ENCODE measurements around the gene PLAAT1.

The PLAAT1 gene

GRCh38 chr3:193253986-193254660 is 13.1 kb downstream of the PLAAT1 start:
- DNase-seq = no peak

DNA sequence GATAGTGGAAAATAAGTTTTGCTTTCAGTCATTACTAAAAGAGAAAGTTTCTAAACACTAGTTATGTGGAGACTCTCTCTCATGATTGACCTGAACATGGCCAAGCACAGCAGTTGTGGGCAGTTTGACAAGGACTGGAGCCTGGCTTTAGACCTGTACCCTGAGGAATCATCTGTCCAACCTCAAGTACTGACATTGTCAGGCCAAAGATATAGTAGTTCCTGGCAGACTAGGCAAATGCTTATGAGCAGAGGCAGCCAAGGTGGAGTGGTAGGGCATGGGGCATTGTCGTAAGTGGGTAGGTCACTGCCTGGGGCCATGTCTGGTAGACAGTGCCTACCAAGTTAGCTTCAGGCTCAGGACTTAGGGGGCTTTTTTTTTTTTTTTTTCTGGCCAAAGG is 20.9 kb downstream of the PLAAT1 start:
- DNase-seq = no peak

DNA sequence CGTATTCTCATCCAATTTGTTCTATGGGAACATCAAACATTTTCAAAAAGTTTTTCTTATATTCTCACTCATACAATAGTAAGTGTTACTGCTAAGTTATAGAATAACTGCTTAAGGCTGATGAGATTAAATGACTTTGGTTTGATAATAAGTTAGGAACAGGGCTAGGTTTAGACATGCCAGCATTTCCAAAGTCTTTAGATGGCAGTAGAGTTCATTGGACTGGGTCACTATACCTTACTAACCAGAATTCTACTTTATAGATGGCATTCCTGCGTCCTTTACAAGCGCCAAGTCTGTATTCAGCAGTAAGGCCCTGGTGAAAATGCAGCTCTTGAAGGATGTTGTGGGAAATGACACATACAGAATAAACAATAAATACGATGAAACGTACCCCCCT is 21.7 kb downstream of the PLAAT1 start:
- DNase-seq = no peak

GRCh38 chr3:193269343-193270028 is 28.5 kb downstream of the PLAAT1 start:
- DNase-seq = no peak

DNA sequence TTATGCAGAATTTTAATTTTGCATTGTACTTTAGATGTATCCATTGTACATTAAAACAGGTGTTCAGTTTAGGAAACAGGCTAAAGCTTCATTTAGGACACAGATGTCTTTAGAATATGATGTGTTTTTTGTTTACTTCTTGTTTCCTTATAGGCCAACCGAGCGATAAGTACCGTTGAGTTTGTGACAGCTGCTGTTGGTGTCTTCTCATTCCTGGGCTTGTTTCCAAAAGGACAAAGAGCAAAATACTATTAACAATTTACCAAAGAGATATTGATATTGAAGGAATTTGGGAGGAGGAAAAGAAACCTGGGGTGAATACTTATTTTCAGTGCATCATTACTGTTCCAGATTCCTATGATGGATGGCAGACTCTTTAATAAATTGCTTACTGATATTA is 29.4 kb downstream of the PLAAT1 start:
- no peak for DNase-seq

GRCh38 chr3:193271101-193271840 is 30.2 kb downstream of the PLAAT1 start:
- DNase-seq = no peak

- no peak for DNase-seq
These were observed 51.4 kb downstream of the PLAAT1 start for GRCh38 chr3:193292386-193292785.

DNA sequence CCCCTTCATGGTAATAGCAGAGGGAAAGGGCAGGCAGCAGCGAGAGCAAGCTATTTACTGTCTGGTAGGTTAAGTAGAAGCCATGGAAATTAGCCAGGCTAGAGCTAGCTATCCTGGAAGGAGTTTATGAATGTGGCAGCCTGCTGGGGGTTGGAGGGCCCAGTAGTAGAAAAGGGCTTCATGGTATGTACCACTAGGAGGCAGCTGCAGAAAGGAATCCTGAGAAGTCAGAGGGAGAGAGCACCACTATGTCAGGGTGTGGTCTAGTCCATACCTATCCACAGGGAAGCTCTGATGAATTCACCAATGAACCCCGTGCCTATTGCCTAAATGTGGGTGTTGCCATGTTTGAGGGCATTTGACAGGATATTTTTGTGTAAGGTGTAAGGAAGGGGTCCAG is 55.0 kb downstream of the PLAAT1 start:
- no peak for DNase-seq

DNA sequence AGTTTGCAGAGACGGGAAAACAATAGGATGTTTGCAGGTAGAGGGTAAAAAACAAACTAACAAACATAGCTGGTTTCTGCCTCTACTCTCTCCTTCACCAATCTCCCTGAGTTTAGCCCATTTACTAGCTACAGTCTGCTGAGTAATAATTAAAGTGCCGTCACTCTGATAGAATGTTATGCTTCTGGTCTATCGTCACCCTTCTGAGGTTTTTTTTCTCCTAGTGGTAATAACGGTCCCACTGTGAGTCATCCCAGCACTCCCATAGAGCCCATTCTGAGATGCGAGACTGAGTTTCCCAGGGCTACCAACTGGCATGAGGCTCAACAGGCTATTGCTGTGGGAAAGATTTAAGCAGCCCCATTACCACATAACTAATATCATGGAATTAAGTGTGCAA is 56.4 kb downstream of the PLAAT1 start:
- DNase-seq = no peak

DNA sequence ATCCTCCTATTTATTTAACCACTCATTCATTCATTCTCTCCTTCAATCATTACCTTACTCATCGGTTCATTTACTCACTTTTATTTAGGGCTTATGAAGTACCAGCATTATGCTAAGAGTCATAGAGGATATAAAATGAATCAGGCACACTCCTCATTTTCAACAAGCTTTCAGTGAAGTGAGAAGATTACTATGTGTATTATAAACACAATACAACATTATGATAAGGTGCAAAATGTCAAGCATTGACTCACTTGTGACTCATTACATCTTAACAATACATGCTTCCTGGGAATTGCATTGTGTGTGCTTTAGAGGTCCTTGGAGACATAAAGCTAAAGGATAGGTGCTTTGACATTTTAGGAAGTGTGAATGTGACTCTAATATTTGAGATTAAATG is 60.4 kb downstream of the PLAAT1 start:
- DNase-seq = peak; percentile 42

GRCh38 chr3:193305356-193305755 is 64.3 kb downstream of the PLAAT1 start:
- no peak for DNase-seq

DNA sequence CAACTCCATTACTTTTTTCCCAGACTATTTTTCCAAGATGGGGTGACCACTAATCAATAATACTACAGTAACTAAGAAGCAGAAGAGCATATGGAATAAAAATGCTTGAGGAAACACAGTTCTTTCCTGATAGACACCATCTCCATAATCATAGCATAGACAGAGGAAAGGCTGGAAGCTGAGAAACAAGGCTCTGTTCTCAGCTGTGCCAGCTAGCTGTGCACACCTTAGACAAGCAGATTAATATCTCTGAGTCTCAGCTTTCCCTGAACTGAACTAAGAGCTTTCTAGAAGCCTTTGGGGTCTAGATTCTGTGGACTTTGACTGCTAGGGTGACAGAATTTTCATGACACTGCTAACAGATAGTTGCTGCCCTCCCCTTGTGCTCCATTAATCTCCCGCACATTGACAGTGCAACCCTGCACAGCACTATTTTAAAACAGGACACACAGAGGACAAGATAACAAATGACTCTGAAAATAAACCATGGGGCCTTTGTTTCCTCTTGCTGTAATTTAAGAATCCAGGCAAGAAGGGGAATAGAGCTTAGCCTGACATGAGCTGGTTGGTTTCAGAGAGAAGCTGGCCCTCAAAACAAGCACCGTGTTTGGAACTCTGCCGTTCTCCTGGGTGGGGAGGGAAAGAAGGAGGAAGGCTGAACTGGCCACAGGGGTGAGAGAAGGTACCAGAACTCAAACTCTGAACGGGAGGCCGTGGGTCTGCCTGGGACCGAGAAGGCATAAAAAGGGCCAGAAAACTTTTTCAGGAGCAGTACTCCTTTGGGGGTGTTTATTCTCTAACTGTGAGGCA is 70.1 kb downstream of the PLAAT1 start:
- DNase-seq = no peak

DNA sequence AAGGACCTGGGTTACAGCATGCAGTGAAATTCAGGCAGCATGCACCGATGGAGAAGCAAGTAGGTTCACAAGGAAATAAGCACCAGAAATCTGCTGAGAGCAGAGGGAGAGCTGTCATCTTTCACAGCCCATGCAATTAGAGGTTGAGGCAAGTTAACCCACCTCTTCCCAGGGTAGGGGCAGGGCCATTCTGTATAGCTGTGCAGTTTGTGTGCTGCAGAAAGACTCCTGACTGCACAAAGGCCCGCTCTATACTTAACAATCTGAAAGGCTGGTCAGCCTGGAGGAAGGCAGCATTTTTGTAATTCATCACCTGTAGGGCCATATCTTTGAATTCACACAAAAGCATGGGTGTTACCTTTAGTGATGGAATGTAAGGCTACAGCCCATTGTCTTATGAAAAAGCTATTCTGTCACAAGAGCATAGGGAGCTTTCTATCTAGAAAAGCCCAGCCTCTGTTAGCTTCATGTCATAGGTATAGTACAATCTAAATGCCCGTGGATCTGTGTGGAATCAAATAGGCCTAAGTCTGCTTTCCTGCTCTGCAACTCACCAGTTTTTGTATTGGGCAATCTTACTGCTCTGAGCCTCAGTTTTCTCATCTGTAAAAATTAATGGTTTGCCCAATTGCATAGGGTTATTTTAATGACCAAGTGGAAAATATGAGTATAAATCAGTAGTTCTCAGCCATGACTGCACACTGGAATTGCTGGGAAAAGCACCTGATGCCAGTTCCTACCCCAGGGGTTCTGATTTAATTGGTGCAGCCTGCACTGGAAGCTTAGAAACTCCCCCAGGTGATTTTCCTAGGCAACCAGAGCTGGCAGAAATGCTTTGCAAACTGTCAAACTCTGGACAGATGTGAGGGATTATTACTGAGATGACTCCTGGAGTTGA is 72.3 kb downstream of the PLAAT1 start:
- no peak for DNase-seq

- DNase-seq = no peak
These were observed 73.1 kb downstream of the PLAAT1 start for GRCh38 chr3:193314161-193314560.

GRCh38 chr3:193317682-193318300 is 76.8 kb downstream of the PLAAT1 start:
- no peak for DNase-seq

Data from NCI-H1436 treated with DMSO at 0.1 percent for 48 hours (cell line).